H9 (cell line): ENCODE data around the gene ARHGEF38. TPM values are rescaled to one million over a fixed set of nuclear protein-coding genes. Genes with fewer than 3 reads are reported as not detected.

Experiments used
- DNase-seq: peaks from one replicate; pipeline ENCODE4 v3.0.0-alpha.2; 2017
- H2AFZ ChIP-seq: one replicate; pipeline ENCODE4 v1.6.1; 2013; ENCODE audit warnings: mild to moderate bottlenecking, low read length, control low read depth, moderate library complexity
- H2AK5ac ChIP-seq: 2 replicates; pipeline ENCODE4 v1.6.1; 2013; ENCODE audit warnings: low read length, control low read depth, mixed read lengths; ENCODE audit not compliant: insufficient read length
- H2BK120ac ChIP-seq: one replicate; pipeline ENCODE4 v1.6.1; 2013; ENCODE audit warnings: low read depth, mild to moderate bottlenecking, low read length, control low read depth, inconsistent platforms; ENCODE audit not compliant: poor library complexity, severe bottlenecking
- H2BK12ac ChIP-seq: 2 replicates; pipeline ENCODE4 v1.6.1; 2013; ENCODE audit warnings: low read length, control low read depth, mixed read lengths, low read depth; ENCODE audit not compliant: insufficient read length
- H2BK15ac ChIP-seq: 2 replicates; pipeline ENCODE4 v1.6.1; 2013; ENCODE audit warnings: low read depth, low read length, control low read depth
- H2BK20ac ChIP-seq: one replicate; pipeline ENCODE4 v1.6.1; 2013; ENCODE audit warnings: low read depth, mild to moderate bottlenecking, low read length, control low read depth, inconsistent platforms; ENCODE audit not compliant: poor library complexity, severe bottlenecking
- H2BK5ac ChIP-seq: 2 replicates; pipeline ENCODE4 v1.6.1; 2013; ENCODE audit warnings: low read length, control low read depth, mixed read lengths; ENCODE audit not compliant: insufficient read length
- H3K14ac ChIP-seq: 2 replicates; pipeline ENCODE4 v1.6.1; 2013; ENCODE audit warnings: low read length, control low read depth; ENCODE audit not compliant: insufficient read depth
- H3K18ac ChIP-seq: 2 replicates; pipeline ENCODE4 v1.6.1; 2013; ENCODE audit warnings: low read depth, mild to moderate bottlenecking, mixed read lengths, low read length, control low read depth; ENCODE audit not compliant: insufficient read length
- H3K23ac ChIP-seq: 2 replicates; pipeline ENCODE4 v1.6.1; 2013; ENCODE audit warnings: low read length, control low read depth, mixed read lengths, low read depth; ENCODE audit not compliant: insufficient read length
- H3K23me2 ChIP-seq: 2 replicates; pipeline ENCODE4 v1.6.1; 2013; ENCODE audit warnings: low read depth, mild to moderate bottlenecking, mixed read lengths, low read length, control low read depth; ENCODE audit not compliant: insufficient read length, poor library complexity, severe bottlenecking
- H3K27ac ChIP-seq: 2 replicates; pipeline ENCODE4 v1.5.1; 2013; ENCODE audit warnings: low read length, control low read depth, mixed read lengths, low read depth; ENCODE audit not compliant: insufficient read length
- H3K27me3 ChIP-seq: 2 replicates; pipeline ENCODE4 v1.6.1; 2013; ENCODE audit warnings: low read length, control low read depth, inconsistent platforms; ENCODE audit not compliant: insufficient read depth
- H3K4ac ChIP-seq: 2 replicates; pipeline ENCODE4 v1.6.1; 2013; ENCODE audit warnings: low read depth, mild to moderate bottlenecking, control low read depth, inconsistent platforms, low read length, moderate library complexity
- H3K4me1 ChIP-seq: 2 replicates; pipeline ENCODE4 v1.6.1; 2013; ENCODE audit warnings: low read length, control low read depth, inconsistent platforms; ENCODE audit not compliant: insufficient read depth
- H3K4me2 ChIP-seq: 2 replicates; pipeline ENCODE4 v1.6.1; 2013; ENCODE audit warnings: low read length, control low read depth, mixed read lengths; ENCODE audit not compliant: insufficient read length, insufficient read depth
- H3K56ac ChIP-seq: 2 replicates; pipeline ENCODE4 v1.6.1; 2013; ENCODE audit warnings: low read depth, mild to moderate bottlenecking, mixed read lengths, low read length, control low read depth; ENCODE audit not compliant: insufficient read length
- H3K79me1 ChIP-seq: 2 replicates; pipeline ENCODE4 v1.6.1; 2013; ENCODE audit warnings: low read depth, mild to moderate bottlenecking, moderate library complexity, low read length, control low read depth, inconsistent platforms; ENCODE audit not compliant: insufficient read depth, poor library complexity, severe bottlenecking
- H3K79me2 ChIP-seq: 2 replicates; pipeline ENCODE4 v1.6.1; 2013; ENCODE audit warnings: low read length, control low read depth, inconsistent platforms; ENCODE audit not compliant: insufficient read depth
- H3K9ac ChIP-seq: 2 replicates; pipeline ENCODE4 v1.6.1; 2013; ENCODE audit warnings: low read length, control low read depth, mixed read lengths; ENCODE audit not compliant: insufficient read length; ENCODE audit errors: extremely low read depth
- H3K9me3 ChIP-seq: one replicate; pipeline ENCODE4 v1.6.1; 2013; ENCODE audit warnings: low read depth, low read length, inconsistent platforms; ENCODE audit not compliant: control insufficient read depth
- H3T11ph ChIP-seq: one replicate; pipeline ENCODE4 v1.6.1; 2013; ENCODE audit warnings: mild to moderate bottlenecking, low read length, control low read depth, inconsistent platforms
- H4K20me1 ChIP-seq: one replicate; pipeline ENCODE4 v1.6.1; 2013; ENCODE audit not compliant: control insufficient read depth, insufficient read length, insufficient read depth
- H4K5ac ChIP-seq: 2 replicates; pipeline ENCODE4 v1.6.1; 2013; ENCODE audit warnings: low read depth, mild to moderate bottlenecking, mixed read lengths, low read length, control low read depth; ENCODE audit not compliant: insufficient read length
- H4K8ac ChIP-seq: replicated peaks from 2 replicates; pipeline ENCODE4 v1.6.1; 2013; ENCODE audit warnings: low read length, control low read depth, mixed read lengths, low read depth; ENCODE audit not compliant: insufficient read length
- H4K91ac ChIP-seq: 2 replicates; pipeline ENCODE4 v1.6.1; 2013; ENCODE audit warnings: low read depth, mild to moderate bottlenecking, moderate library complexity, mixed read lengths, low read length, control low read depth; ENCODE audit not compliant: insufficient read length
- H3K27ac Mint-ChIP-seq, 3 experiments: 2 replicates in 2 of 3; 3 replicates in 1 of 3; pipeline ENCODE4 v1.8.0; 2020 to 2021; ENCODE audit warnings: mixed read lengths in 3 of 3, mild to moderate bottlenecking in 1 of 3, moderate library complexity in 1 of 3
- H3K27me3 Mint-ChIP-seq: 2 replicates; pipeline ENCODE4 v1.8.0; 2021; ENCODE audit warnings: low read depth, mild to moderate bottlenecking, moderate library complexity, mixed read lengths
- H3K36me3 Mint-ChIP-seq, 3 experiments: 2 replicates in 2 of 3; 3 replicates in 1 of 3; pipeline ENCODE4 v1.8.0; 2020 to 2021; ENCODE audit warnings: low read depth in 3 of 3, mixed read lengths in 3 of 3; ENCODE audit not compliant: insufficient read depth in 1 of 3
- H3K4me1 Mint-ChIP-seq, 2 experiments: 2 replicates each; pipeline ENCODE4 v1.8.0; 2020; ENCODE audit warnings: mixed read lengths in 2 of 2
- H3K4me3 Mint-ChIP-seq, 2 experiments: 2 replicates in 1 of 2; 3 replicates in 1 of 2; pipeline ENCODE4 v1.8.0; 2020 to 2021; ENCODE audit warnings: mild to moderate bottlenecking in 2 of 2, mixed read lengths in 2 of 2, moderate library complexity in 1 of 2
- H3K9me3 Mint-ChIP-seq, 2 experiments: 2 replicates in 1 of 2; 3 replicates in 1 of 2; pipeline ENCODE4 v1.8.0; 2020; ENCODE audit warnings: mild to moderate bottlenecking in 2 of 2, mixed read lengths in 2 of 2, moderate library complexity in 1 of 2
- CTCF ChIP-seq: fragments of 200-600 bp; sonication (generic); conservative IDR thresholded peaks from 3 replicates; pipeline ENCODE4 v1.8.0; 2021; ENCODE audit warnings: antibody characterized with exemption, mild to moderate bottlenecking
- WGBS: extraction: QIAGEN DNeasy Blood & Tissue Kit; methylation state at CpG from one replicate; pipeline ENCODE4 v1.1.7; 2013; ENCODE audit warnings: missing lambda C conversion rate, low lambda C conversion rate, mixed read lengths; ENCODE audit not compliant: insufficient read length; ENCODE audit errors: extremely low coverage; 5-methylcytosine and 5-hydroxymethylcytosine counted together
- total RNA-seq: library from RNA; stranded (reverse); gene quantifications from 2 replicates; pipeline ENCODE4 v1.2.1, GENCODE V29; 2021

The ARHGEF38 gene
- total RNA-seq, 1 experiment from 2014 or later: not detected

GRCh38 chr4:105526656-105527055 is 25.8 kb upstream of the ARHGEF38 start:
- Histone ChIP-seq H3K9me3 (no peaks in the 10 kb centered on the region), H2BK20ac (no peak overlapping the region), H2BK12ac (no peak overlapping the region), H3K4me2 (no peak overlapping the region), H2BK120ac (no peak overlapping the region), H2BK15ac (no peak overlapping the region), H3K27ac (no peak overlapping the region), H2BK5ac (no peak overlapping the region), H4K20me1 (no peaks in the 10 kb centered on the region), H3K4me1 (no peaks in the 10 kb centered on the region), H3K27me3 (no peaks in the 10 kb centered on the region), H4K91ac (no peak overlapping the region), H2AK5ac (no peak overlapping the region), H3K23ac (no peak overlapping the region), H4K8ac (no peak overlapping the region), H3K14ac (no peak overlapping the region), H4K5ac (no peak overlapping the region), H3K9ac (no peak overlapping the region), H3K23me2 (no peaks in the 10 kb centered on the region), H3T11ph (no peak overlapping the region), H3K4ac (no peak overlapping the region), H3K79me1 (no peaks in the 10 kb centered on the region), H3K56ac (no peak overlapping the region), H2AFZ (no peak overlapping the region), H3K18ac (no peak overlapping the region), H3K79me2 (no peaks in the 10 kb centered on the region)
- Mint-ChIP-seq H3K36me3 (no peaks in the 10 kb centered on the region), H3K4me3 (no peak overlapping the region), H3K9me3 (no peaks in the 10 kb centered on the region; a peak in 1 of 5 replicates), H3K4me1 (no peaks in the 10 kb centered on the region), H3K27ac (no peak overlapping the region), H3K27me3 (peaks cover 45% of the 10 kb centered on the region)
- WGBS: no CpG with 5 or more reads among the region's 15 CpGs
- no peak for DNase-seq
- no peak for TF ChIP-seq CTCF
